GM12801 (cell line): ENCODE results near the gene C1RL.

Source experiments
- CTCF ChIP-seq: IDR thresholded peaks from one replicate; pipeline ENCODE4 v1.5.1; 2011; ENCODE audit warnings: control low read depth; ENCODE audit not compliant: insufficient read length; ENCODE audit errors: extremely low read depth

C1RL gene

DNA sequence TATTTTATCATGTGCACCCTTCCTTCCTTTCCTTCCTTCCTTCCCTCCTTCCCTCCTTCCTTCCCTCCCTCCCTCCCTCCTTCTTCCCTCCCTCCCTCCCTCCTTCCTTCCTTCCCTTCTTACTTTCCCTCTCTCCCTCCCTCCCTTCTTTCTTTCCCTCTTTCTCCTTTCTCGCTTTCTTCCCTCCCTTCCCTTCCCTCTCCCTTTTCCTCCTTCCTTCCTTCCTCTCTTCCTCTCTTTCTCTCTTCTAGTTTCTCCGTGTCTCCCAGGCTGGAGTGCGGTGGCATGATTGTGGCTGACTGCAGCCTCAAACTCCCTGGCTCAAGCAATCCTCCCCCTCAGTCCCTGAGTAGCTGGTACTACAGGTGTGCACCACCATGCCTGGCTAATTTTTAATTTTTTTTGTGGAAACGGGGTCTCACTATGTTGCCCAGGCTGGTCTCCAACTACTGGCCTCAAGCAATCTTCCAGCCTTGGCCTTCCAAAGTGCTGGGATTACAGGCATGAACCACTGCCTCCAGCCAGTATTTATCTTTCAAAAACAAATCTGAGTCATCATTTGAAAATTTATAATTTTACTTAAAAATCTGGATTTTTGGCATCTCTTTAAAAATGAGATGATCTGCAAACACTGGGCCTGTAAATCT is 7.8 kb downstream of the C1RL start:
- TF ChIP-seq CTCF = no peak

GRCh38 chr12:7100239-7100638 is 8.8 kb downstream of the C1RL start:
- no peak for TF ChIP-seq CTCF

DNA sequence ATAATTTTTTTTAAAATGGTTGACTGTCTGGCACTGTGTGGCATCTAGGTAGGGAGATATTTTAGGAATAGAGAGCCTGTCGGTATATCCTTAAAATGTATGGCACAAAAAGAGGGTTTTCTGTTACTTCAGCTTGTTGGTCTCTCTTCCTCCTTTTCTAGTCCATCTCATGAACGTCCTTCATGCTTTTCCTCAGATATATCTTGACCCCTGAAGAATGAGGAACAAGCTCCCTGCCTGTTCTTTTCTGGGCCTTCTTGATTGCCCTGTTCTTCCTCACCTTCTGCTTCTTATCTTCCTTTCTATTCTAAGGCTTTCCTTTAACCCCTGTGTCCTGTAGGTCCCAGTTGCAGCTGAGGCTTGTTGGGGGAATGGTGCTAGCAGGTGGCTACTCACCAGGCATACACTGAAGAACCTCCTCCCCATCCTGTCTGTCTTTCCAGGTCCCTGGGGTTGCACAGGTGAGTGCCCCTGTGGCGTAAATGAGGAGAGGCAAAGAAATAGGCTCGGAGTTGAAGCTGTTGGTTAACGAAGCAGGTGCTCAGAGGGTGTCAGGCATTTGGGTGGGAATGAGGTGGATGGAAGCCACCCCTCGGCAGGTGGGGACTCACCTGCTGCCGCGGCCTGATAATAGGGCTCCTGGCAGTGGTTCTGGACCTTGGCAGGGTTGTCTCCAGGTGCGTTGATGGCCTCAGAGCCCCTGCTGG is 9.6 kb downstream of the C1RL start:
- no peak for TF ChIP-seq CTCF

DNA sequence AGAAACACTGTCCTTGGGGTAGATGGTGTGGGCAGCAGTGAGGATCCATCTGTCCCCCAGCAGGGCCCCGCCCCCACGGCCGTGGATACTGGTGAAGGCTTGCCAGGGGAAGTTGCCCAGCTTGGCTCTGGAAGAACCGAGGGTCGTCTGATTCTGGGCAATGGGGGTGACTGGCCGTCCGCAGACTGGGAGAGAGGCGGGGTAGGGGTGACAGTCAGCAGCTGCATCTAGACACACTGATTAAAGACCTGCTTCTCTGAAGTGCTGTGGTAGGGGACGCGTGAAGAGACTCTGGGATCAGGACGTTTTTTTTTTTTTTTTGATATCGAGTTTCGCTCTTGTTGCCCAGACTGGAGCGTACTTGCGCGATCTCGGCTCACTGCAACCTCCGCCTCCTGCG is 12.0 kb downstream of the C1RL start:
- no peak for TF ChIP-seq CTCF

- TF ChIP-seq CTCF = no peak
Measured at GRCh38 chr12:7096006-7096932, 12.7 kb downstream of the C1RL start.

- no peak for TF ChIP-seq CTCF
Measured at GRCh38 chr12:7093892-7094291, 15.1 kb downstream of the C1RL start.

DNA sequence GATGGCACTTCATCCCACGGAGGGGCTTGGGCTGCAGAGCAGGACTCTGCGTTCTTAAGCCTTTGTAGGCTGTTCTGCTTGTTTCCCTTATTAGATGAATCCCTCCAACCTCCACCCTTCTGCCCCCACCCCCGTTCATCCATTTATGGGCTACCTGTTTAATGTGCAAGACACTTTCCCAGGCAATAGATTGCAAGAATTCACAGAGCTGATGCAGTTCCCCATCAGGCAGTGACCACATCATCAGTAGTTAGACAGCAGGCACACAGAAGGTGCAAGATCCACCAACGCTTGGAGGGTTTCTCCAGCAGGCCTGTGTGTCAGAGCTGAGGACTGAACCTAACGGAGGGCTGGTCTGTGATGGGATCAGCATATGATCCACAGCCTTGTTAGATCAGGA is 15.5 kb downstream of the C1RL start:
- TF ChIP-seq CTCF = no peak
